Measurements from ENCODE around the gene VPS13C.

The VPS13C gene

GRCh38 chr15:61978225-61978624, 82.0 kb downstream of the VPS13C start:
- H2AK5ac ChIP-seq (ENCODE audit: low read depth, low read length) = no peak overlapping the region
- H3K79me1 ChIP-seq (ENCODE audit: low read depth, low read length) = no peaks in the 10 kb centered on the region
- no peak overlapping the region for H2BK5ac ChIP-seq (ENCODE audit: low read length)
- no peak overlapping the region for H4K8ac ChIP-seq (ENCODE audit: low read depth, low read length)
- DNase-seq (ENCODE audit: low spot score) = no peak
- no peak overlapping the region for H3K14ac ChIP-seq (ENCODE audit: low read length)
- no peak overlapping the region for H3K18ac ChIP-seq (ENCODE audit: low read length)
- peaks cover 4 to 75% of the 10 kb centered on the region in 2 donors for H3K36me3 ChIP-seq (replicated peaks in 1 of 2; ENCODE audit: control insufficient read depth in 2 of 2, insufficient read depth in 2 of 2, low read length in 2 of 2)
- H3K27me3 ChIP-seq (ENCODE audit: control insufficient read depth in 3 of 3, insufficient read depth in 3 of 3, low read depth in 1 of 3, low read length in 3 of 3) = no peaks in the 10 kb centered on the region
- H2BK120ac ChIP-seq (ENCODE audit: low read depth, low read length) = no peak overlapping the region
- no peak overlapping the region for H3K27ac ChIP-seq (replicated peaks; ENCODE audit: low read length)
- H3K23ac ChIP-seq (ENCODE audit: low read depth, low read length, poor library complexity) = no peak overlapping the region
- no peak overlapping the region for H3K4me3 ChIP-seq (ENCODE audit: low read length in 2 of 2)
- H3K4ac ChIP-seq (ENCODE audit: low read length) = no peak overlapping the region
- no peak overlapping the region for H3K9ac ChIP-seq (ENCODE audit: low read depth, low read length, poor library complexity)
- H4K91ac ChIP-seq (ENCODE audit: low read depth, low read length, poor library complexity) = no peak overlapping the region
- WGBS, 2 donors (ENCODE audit: extremely low coverage in 2 of 2, insufficient read length in 2 of 2, insufficient replicate concordance in 1 of 2) = no CpG with 5 or more reads among the region's 3 CpGs
- no peak overlapping the region for H2BK15ac ChIP-seq (ENCODE audit: low read length)
- H2BK12ac ChIP-seq (ENCODE audit: low read length) = no peak overlapping the region
- no peak overlapping the region for H3K4me2 ChIP-seq (ENCODE audit: insufficient read depth, low read length, poor library complexity, severe bottlenecking)
- no peaks in the 10 kb centered on the region for H3K9me3 ChIP-seq (replicated peaks in 1 of 2; ENCODE audit: control insufficient read depth in 2 of 2, insufficient read depth in 1 of 2, low read depth in 1 of 2, low read length in 2 of 2)
- no peak overlapping the region for H2AFZ ChIP-seq (ENCODE audit: low read length)
- no peaks in the 10 kb centered on the region for H3K4me1 ChIP-seq (ENCODE audit: control insufficient read depth in 2 of 2, insufficient read depth in 1 of 2, low read depth in 1 of 2, low read length in 2 of 2)

GRCh38 chr15:61974759-61975158, 85.5 kb downstream of the VPS13C start:
- Histone ChIP-seq H2BK15ac (ENCODE audit: low read length) (no peak overlapping the region), H3K18ac (ENCODE audit: low read length) (no peak overlapping the region), H3K4me3 (ENCODE audit: low read length in 2 of 2) (no peak overlapping the region), H3K27me3 (ENCODE audit: control insufficient read depth in 3 of 3, insufficient read depth in 3 of 3, low read depth in 1 of 3, low read length in 3 of 3) (no peaks in the 10 kb centered on the region), H3K9ac (ENCODE audit: low read depth, low read length, poor library complexity) (no peak overlapping the region), H3K23ac (ENCODE audit: low read depth, low read length, poor library complexity) (no peak overlapping the region), H3K14ac (ENCODE audit: low read length) (no peak overlapping the region), H3K4ac (ENCODE audit: low read length) (no peak overlapping the region), H3K4me1 (ENCODE audit: control insufficient read depth in 2 of 2, insufficient read depth in 1 of 2, low read depth in 1 of 2, low read length in 2 of 2) (no peaks in the 10 kb centered on the region), H2BK120ac (ENCODE audit: low read depth, low read length) (no peak overlapping the region), H2AFZ (ENCODE audit: low read length) (no peak overlapping the region), H2BK12ac (ENCODE audit: low read length) (no peak overlapping the region), H3K27ac (replicated peaks; ENCODE audit: low read length) (no peak overlapping the region), H3K9me3 (replicated peaks in 1 of 2; ENCODE audit: control insufficient read depth in 2 of 2, insufficient read depth in 1 of 2, low read depth in 1 of 2, low read length in 2 of 2) (no peaks in the 10 kb centered on the region), H3K4me2 (ENCODE audit: insufficient read depth, low read length, poor library complexity, severe bottlenecking) (no peak overlapping the region), H2AK5ac (ENCODE audit: low read depth, low read length) (no peak overlapping the region), H3K36me3 (replicated peaks in 1 of 2; ENCODE audit: control insufficient read depth in 2 of 2, insufficient read depth in 2 of 2, low read length in 2 of 2) (peaks cover 7 to 78% of the 10 kb centered on the region in 2 donors), H3K79me1 (ENCODE audit: low read depth, low read length) (no peaks in the 10 kb centered on the region), H4K91ac (ENCODE audit: low read depth, low read length, poor library complexity) (no peak overlapping the region), H2BK5ac (ENCODE audit: low read length) (no peak overlapping the region), H4K8ac (ENCODE audit: low read depth, low read length) (no peak overlapping the region)
- no peak for DNase-seq (ENCODE audit: low spot score)
- WGBS, 2 donors (ENCODE audit: extremely low coverage in 2 of 2, insufficient read length in 2 of 2, insufficient replicate concordance in 1 of 2) = no CpG with 5 or more reads among the region's 1 CpG

- Histone ChIP-seq H3K4me1 (ENCODE audit: control insufficient read depth in 2 of 2, insufficient read depth in 1 of 2, low read depth in 1 of 2, low read length in 2 of 2) (no peaks in the 10 kb centered on the region), H2AK5ac (ENCODE audit: low read depth, low read length) (no peak overlapping the region), H2BK120ac (ENCODE audit: low read depth, low read length) (no peak overlapping the region), H3K4me2 (ENCODE audit: insufficient read depth, low read length, poor library complexity, severe bottlenecking) (no peak overlapping the region), H3K4me3 (ENCODE audit: low read length in 2 of 2) (no peak overlapping the region), H3K79me1 (ENCODE audit: low read depth, low read length) (no peaks in the 10 kb centered on the region), H2BK5ac (ENCODE audit: low read length) (no peak overlapping the region), H3K27ac (replicated peaks; ENCODE audit: low read length) (no peak overlapping the region), H2BK15ac (ENCODE audit: low read length) (no peak overlapping the region), H4K91ac (ENCODE audit: low read depth, low read length, poor library complexity) (no peak overlapping the region), H3K14ac (ENCODE audit: low read length) (no peak overlapping the region), H3K9ac (ENCODE audit: low read depth, low read length, poor library complexity) (no peak overlapping the region), H3K36me3 (replicated peaks in 1 of 2; ENCODE audit: control insufficient read depth in 2 of 2, insufficient read depth in 2 of 2, low read length in 2 of 2) (peaks cover 7 to 78% of the 10 kb centered on the region in 2 donors), H4K8ac (ENCODE audit: low read depth, low read length) (no peak overlapping the region), H3K4ac (ENCODE audit: low read length) (no peak overlapping the region), H2BK12ac (ENCODE audit: low read length) (no peak overlapping the region), H2AFZ (ENCODE audit: low read length) (no peak overlapping the region), H3K23ac (ENCODE audit: low read depth, low read length, poor library complexity) (no peak overlapping the region), H3K27me3 (ENCODE audit: control insufficient read depth in 3 of 3, insufficient read depth in 3 of 3, low read depth in 1 of 3, low read length in 3 of 3) (no peaks in the 10 kb centered on the region), H3K18ac (ENCODE audit: low read length) (no peak overlapping the region), H3K9me3 (replicated peaks in 1 of 2; ENCODE audit: control insufficient read depth in 2 of 2, insufficient read depth in 1 of 2, low read depth in 1 of 2, low read length in 2 of 2) (no peaks in the 10 kb centered on the region)
- WGBS, 2 donors (ENCODE audit: extremely low coverage in 2 of 2, insufficient read length in 2 of 2, insufficient replicate concordance in 1 of 2) = no CpG with 5 or more reads among the region's 1 CpG
- no peak for DNase-seq (ENCODE audit: low spot score)
Observed at GRCh38 chr15:61974118-61974517, 86.1 kb downstream of the VPS13C start.

GRCh38 chr15:61951949-61952348, 108.3 kb downstream of the VPS13C start:
- no peak overlapping the region for H3K23ac ChIP-seq (ENCODE audit: low read depth, low read length, poor library complexity)
- no peak overlapping the region for H2BK120ac ChIP-seq (ENCODE audit: low read depth, low read length)
- H2BK12ac ChIP-seq (ENCODE audit: low read length) = no peak overlapping the region
- no peaks in the 10 kb centered on the region for H3K4me1 ChIP-seq (ENCODE audit: control insufficient read depth in 2 of 2, insufficient read depth in 1 of 2, low read depth in 1 of 2, low read length in 2 of 2)
- H3K79me1 ChIP-seq (ENCODE audit: low read depth, low read length) = no peaks in the 10 kb centered on the region
- H2AFZ ChIP-seq (ENCODE audit: low read length) = no peak overlapping the region
- no peak overlapping the region for H3K4me2 ChIP-seq (ENCODE audit: insufficient read depth, low read length, poor library complexity, severe bottlenecking)
- no peak overlapping the region for H4K8ac ChIP-seq (ENCODE audit: low read depth, low read length)
- no peak overlapping the region for H3K4ac ChIP-seq (ENCODE audit: low read length)
- no peaks in the 10 kb centered on the region for H3K27me3 ChIP-seq (ENCODE audit: control insufficient read depth in 3 of 3, insufficient read depth in 3 of 3, low read depth in 1 of 3, low read length in 3 of 3)
- no peak overlapping the region for H2AK5ac ChIP-seq (ENCODE audit: low read depth, low read length)
- no peak overlapping the region for H3K18ac ChIP-seq (ENCODE audit: low read length)
- peaks cover 0 to 69% of the 10 kb centered on the region in 2 donors for H3K36me3 ChIP-seq (replicated peaks in 1 of 2; ENCODE audit: control insufficient read depth in 2 of 2, insufficient read depth in 2 of 2, low read length in 2 of 2)
- no peak overlapping the region for H4K91ac ChIP-seq (ENCODE audit: low read depth, low read length, poor library complexity)
- H3K9me3 ChIP-seq (replicated peaks in 1 of 2; ENCODE audit: control insufficient read depth in 2 of 2, insufficient read depth in 1 of 2, low read depth in 1 of 2, low read length in 2 of 2) = no peaks in the 10 kb centered on the region
- no peak for DNase-seq (ENCODE audit: low spot score)
- H3K14ac ChIP-seq (ENCODE audit: low read length) = no peak overlapping the region
- no peak overlapping the region for H2BK15ac ChIP-seq (ENCODE audit: low read length)
- no CpG with 5 or more reads among the region's 2 CpGs for whole genome bisulfite sequencing, 2 donors (ENCODE audit: extremely low coverage in 2 of 2, insufficient read length in 2 of 2, insufficient replicate concordance in 1 of 2)
- no peak overlapping the region for H3K27ac ChIP-seq (replicated peaks; ENCODE audit: low read length)
- no peak overlapping the region for H3K9ac ChIP-seq (ENCODE audit: low read depth, low read length, poor library complexity)
- H2BK5ac ChIP-seq (ENCODE audit: low read length) = no peak overlapping the region
- no peak overlapping the region for H3K4me3 ChIP-seq (ENCODE audit: low read length in 2 of 2)
